HG03139 (cell line): ENCODE measurements around the gene INPP4A.
A peak's percentile ranks its signal among the peaks of the same experiment; 100 is the strongest.

Experiments
- ATAC-seq: cut with Tn5 transposase; IDR thresholded peaks from one replicate; pipeline ENCODE4 v1.9.1; 2021; ENCODE audit not compliant: unreplicated experiment

The INPP4A gene

GRCh38 chr2:98459496-98460175 lies 15.0 kb downstream of the INPP4A start:
- no peak for ATAC-seq

DNA sequence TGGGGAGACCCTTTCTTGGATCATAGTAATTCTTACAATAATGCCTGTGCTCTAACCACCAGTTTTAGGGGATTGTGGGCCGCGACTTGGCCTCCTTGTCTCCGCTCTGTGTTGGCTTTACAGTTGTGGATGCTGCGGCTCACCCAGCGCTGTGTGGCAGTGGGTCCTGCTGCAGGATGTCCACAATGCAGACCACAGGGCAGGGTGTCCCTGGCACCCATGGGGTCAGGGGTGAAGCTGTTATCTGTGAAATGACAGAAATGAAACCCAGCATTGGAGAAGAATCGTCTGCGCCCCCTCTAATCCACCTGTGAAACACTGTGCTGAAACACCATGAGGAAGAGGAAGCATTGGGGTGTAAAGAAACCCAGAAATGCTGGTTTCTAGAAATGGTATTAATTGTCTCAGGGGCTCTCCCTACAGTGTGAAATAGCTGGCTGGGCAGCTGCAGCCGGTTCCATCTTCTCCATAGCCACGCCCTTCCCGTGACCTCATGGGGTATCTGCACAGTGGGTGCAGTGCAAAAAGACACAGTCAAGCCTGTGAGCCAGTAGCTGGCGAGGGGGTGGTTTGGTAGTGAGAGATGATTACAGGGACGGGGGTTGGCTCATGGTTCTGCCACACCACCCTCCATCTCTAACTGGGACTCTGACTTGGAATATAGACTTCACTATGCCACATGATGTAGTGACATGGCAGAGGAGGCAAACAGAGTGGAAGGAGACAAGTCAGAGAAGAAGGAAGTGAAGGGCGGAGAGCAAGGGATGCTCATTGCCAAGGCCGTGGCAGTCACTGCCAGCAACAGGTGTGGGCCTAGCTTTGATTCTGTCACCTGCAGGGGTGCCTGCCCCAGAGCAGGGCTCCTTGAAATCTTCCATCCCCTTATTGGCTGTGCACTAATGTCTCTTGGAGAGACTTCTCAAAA lies 16.2 kb downstream of the INPP4A start:
- peak; percentile 60 for ATAC-seq

DNA sequence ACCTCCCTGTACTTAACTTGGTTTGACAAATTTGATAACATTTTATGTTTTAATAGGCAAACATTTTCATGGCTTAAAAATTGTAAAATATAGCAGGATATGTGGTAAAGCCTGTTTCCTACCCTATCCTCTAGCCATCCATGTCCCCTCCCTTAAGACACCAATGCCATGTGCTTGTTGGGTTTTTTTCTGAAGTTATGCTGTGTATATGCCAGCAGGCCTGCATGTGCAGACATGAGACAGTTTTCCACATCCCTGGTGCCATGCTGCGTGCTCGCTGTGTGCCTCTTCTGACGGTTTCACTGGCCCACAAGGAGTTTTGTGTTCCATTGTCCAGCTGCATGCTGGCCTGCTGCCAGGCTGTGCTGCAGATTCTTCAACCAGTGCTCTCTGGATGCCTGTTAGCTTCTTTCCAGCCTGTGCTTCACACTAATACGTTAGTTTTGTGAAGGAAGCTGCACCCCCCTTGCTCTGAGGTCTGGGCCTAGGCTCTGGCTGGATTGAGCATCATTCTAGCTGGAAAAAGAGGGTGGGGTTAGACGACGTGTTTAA lies 16.9 kb downstream of the INPP4A start:
- no peak for ATAC-seq

- ATAC-seq = no peak
Measured at GRCh38 chr2:98463081-98463481, 18.4 kb downstream of the INPP4A start.

DNA sequence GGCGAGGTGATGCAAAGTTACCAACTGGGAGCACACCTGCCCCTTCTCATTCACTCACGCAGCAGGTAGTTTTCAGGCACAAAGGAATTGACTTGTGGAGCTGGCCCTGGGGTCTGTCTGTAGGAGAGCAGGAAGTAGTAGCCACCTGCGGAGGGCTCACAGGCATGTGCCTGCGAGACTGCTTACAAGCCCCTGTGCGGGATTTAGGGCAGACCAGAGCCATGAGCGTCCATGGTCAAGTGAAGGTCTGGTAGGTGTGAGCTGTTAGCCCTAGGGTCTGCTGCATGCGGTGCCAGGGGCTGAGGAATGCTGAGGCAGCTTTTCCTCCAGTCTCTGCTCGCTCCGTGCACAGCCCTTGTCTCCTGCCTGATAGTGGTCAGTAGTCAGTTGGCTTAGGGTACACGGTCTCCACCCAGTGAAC lies 18.9 kb downstream of the INPP4A start:
- ATAC-seq = no peak

GRCh38 chr2:98463988-98464771 lies 19.5 kb downstream of the INPP4A start:
- no peak for ATAC-seq

GRCh38 chr2:98464772-98465310 lies 20.2 kb downstream of the INPP4A start:
- peak; percentile 31 for ATAC-seq

DNA sequence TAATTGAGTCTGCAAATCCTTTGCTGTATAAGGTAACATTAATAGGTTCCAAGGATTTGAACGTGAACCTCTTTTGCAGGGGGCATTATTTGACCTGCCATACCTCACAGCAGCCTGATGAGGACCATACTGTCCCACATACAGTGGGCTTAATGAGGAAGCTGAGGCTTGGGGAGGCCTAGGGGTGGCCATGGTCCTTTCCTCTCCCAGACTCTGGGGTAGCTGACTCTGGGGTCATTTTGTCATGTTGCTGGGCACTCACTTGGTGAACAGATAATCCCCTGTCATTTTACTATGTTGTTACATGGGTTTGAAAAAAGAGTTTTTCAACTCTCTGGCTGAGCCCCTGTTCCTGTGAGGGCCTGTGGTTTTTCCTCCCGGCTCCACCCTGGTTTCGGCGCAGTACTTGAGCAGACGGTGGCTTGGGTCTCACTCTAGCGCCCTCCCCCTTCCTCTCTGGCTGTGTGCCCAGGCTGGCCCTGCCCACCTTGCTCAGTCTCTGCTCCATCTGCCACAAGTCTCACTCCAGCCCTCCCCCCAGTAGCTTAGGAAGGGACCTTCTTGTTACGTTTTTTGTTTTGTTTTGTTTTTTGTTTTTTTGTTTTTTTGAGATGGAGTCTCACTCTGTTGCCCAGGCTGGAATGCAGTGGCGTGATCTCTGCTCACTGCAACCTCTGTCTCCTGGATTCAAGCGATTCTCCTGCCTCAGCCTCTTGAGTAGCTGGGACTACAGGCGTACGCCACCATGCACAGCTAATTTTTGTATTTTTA lies 21.0 kb downstream of the INPP4A start:
- ATAC-seq = peak; percentile 39

DNA sequence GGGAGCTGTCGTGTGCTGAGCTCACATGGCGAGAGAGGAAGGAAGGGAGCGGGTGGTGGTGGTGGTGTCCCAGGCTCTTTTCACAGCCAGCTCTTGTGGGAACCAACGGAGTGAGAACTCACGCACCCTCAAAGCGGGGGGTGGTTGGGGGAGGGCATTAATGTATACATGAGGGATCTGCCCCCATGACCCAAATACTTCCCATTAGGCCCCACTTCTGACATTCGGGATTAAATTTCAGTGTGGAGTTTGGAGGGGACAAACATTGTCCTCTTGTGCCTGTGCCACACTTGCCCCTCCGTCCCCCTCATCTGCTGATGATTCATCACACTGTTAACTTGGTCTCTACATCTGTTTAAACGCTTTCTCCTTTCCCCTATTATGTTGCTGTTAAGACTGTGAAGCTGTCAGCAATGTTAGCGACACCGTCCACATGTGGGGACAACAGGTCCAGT lies 22.5 kb downstream of the INPP4A start:
- no peak for ATAC-seq

DNA sequence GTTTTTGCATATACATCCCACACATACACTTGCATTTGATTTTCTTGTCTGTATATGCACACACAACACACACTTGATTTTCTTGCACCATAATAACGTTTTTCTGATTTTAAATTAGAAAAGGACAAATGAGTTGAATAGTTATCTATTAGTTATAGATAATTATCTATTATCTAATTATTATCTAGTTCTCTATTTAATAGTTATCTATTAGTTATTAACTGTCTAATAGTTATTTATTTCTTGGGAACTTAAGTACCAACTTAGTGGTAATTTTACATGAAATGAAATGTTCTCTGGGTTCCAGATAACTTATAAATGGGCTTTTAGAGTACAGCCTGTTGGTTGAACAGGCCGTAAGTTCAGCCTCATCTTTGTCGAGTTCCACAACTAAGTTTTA lies 23.0 kb downstream of the INPP4A start:
- ATAC-seq = no peak

GRCh38 chr2:98468621-98469236 lies 24.1 kb downstream of the INPP4A start:
- peak; percentile 28 for ATAC-seq

GRCh38 chr2:98469862-98470544 lies 25.3 kb downstream of the INPP4A start:
- ATAC-seq = no peak

GRCh38 chr2:98470851-98471255 lies 26.2 kb downstream of the INPP4A start:
- ATAC-seq = no peak

- no peak for ATAC-seq
Measured at GRCh38 chr2:98471402-98472131, 26.9 kb downstream of the INPP4A start.

DNA sequence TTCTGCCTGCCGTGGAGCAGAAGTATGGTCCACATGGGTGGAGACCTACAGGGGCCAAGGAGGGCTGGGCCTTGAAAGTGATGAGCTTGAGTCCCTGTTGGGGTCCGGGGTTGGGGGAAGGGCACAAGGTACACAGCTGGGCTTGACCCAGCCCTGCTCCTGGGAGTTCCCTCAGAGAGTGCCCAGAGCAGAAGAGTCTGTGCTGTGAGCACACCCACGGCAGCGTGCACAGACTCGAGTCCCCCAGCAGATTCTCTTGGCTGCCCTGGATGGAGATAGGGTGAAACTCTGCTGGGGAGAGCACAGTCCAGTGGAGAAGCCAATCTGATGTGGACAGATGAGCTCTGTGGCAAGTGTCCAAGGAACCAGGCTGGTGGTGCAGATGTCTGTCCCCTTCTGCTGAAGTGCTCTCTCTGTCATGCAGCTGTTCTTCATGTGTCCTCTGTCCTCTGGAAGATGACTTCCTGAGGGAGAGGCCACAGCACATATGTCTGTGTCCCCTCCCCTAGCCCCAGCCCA lies 27.5 kb downstream of the INPP4A start:
- no peak for ATAC-seq

GRCh38 chr2:98472961-98473746 lies 28.5 kb downstream of the INPP4A start:
- no peak for ATAC-seq
